Left lung (tissue), 10 donors: ENCODE data around the gene TXNL1. TPM values are rescaled to one million over a fixed set of nuclear protein-coding genes. Genes with fewer than 3 reads are reported as not detected.
A peak's percentile ranks its signal among the peaks of the same experiment; 100 is the strongest.

Experiments
- ATAC-seq: fragments of 200-7000 bp; cut with Tn5 transposase; one replicate; pipeline ENCODE4 v1.9.1; 2020; ENCODE audit warnings: moderate library complexity
- DNase-seq, 4 donors: peaks; one replicate each; pipeline ENCODE4 v3.0.0-alpha.2; 2013 to 2020
- H3K27ac ChIP-seq, 2 donors: fragments of 200-600 bp; sonication (generic) in 1 of 2; one replicate each; pipeline versions ENCODE4 v1.5.0 to v1.8.0; 2020 to 2021
- H3K27me3 ChIP-seq, 2 donors: fragments of 200-600 bp; sonication (generic) in 1 of 2; one replicate each; pipeline versions ENCODE4 v1.5.0 to v1.8.0; 2020 to 2021
- H3K36me3 ChIP-seq, 2 donors: fragments of 200-600 bp; sonication (generic) in 1 of 2; one replicate each; pipeline versions ENCODE4 v1.5.0 to v1.8.0; 2020 to 2021
- H3K4me1 ChIP-seq, 2 donors: fragments of 200-600 bp; one replicate each; pipeline ENCODE4 v1.8.0; 2021
- H3K4me3 ChIP-seq, 2 donors: fragments of 200-600 bp; sonication (generic) in 1 of 2; one replicate each; pipeline versions ENCODE4 v1.5.0 to v1.8.0; 2020 to 2021; ENCODE audit warnings: mild to moderate bottlenecking in 1 of 2
- H3K9me3 ChIP-seq, 2 donors: fragments of 200-600 bp; sonication (generic) in 1 of 2; one replicate each; pipeline versions ENCODE4 v1.5.0 to v1.8.0; 2020 to 2021
- CTCF ChIP-seq, 2 donors: fragments of 200-600 bp; sonication (generic) in 1 of 2; IDR thresholded peaks; one replicate each; pipeline versions ENCODE4 v1.5.0 to v1.8.0; 2021; ENCODE audit warnings: antibody characterized with exemption in 2 of 2
- intact Hi-C, 2 donors: fragments of 100-400 bp; cut with DNase I; formaldehyde crosslinking; loops; one replicate each; pipeline versions ENCODE4 v1.11.2 to v1.14.2; 2022
- polyA plus RNA-seq, 6 donors: library from polyadenylated mRNA; unstranded; fragments of 120-200 nt; gene quantifications; one replicate each; pipeline ENCODE4 v1.2.1, GENCODE V29; 2013; ENCODE audit not compliant: insufficient read length in 6 of 6
- total RNA-seq, 2 donors: library from RNA; stranded (reverse); fragmentation: NEBNext Ultra II Directional; extraction: Animal tissue kit (Norgen Biotek cat#: 25700); gene quantifications; one replicate each; pipeline ENCODE4 v1.2.1, GENCODE V29; 2021
- donor health status: DM: no; HTN: yes; CAD: no.
- donor health status: DM: no; HTN: no; CAD: no.

TXNL1 gene
- total and polyA plus RNA-seq, 8 donors, result 54.3 to 120 (median 105) TPM

GRCh38 chr18:56651771-56652092 lies 13.3 kb upstream of the TXNL1 start:
- intact Hi-C loops, result no loop called here
- no peak for DNase-seq
- H3K9me3 ChIP-seq, result no peaks in the 10 kb centered on the region
- peaks cover 9 to 36% of the 10 kb centered on the region in 2 donors for H3K4me1 ChIP-seq
- H3K36me3 ChIP-seq, result no peaks in the 10 kb centered on the region
- H3K27me3 ChIP-seq, result no peaks in the 10 kb centered on the region
- TF ChIP-seq CTCF (IDR thresholded peaks at IDR 0.05), result no peak
- ATAC-seq, result no peak
- H3K27ac ChIP-seq, result peak overlapping the region; percentile 83 to 94
- H3K4me3 ChIP-seq, result peak overlapping the region; percentile 84 to 96

- intact Hi-C loops, result no loop called here
- peak within 1 kb of the TSS; percentile 84 to 96 for H3K4me3 ChIP-seq
- H3K9me3 ChIP-seq, result no peaks in the 10 kb centered on the region
- H3K27me3 ChIP-seq, result no peaks in the 10 kb centered on the region
- peak; percentile 94 to 97 (median 96) for DNase-seq
- H3K4me1 ChIP-seq, result peaks cover 9 to 36% of the 10 kb centered on the region in 2 donors
- H3K36me3 ChIP-seq, result no peaks in the 10 kb centered on the region
- no peak for TF ChIP-seq CTCF (IDR thresholded peaks at IDR 0.05)
- peak; percentile 99 for ATAC-seq
- H3K27ac ChIP-seq, result peak within 1 kb of the TSS; percentile 83 to 94
Measured at GRCh38 chr18:56650944-56651770, 12.8 kb upstream of the TXNL1 start, which contains the start of gene WDR7. Gene WDR7 (plus strand): TSS chr18:56651359. CDS start chr18:56672516, 21,157 bp downstream.

GRCh38 chr18:56649996-56650395 lies 11.6 kb upstream of the TXNL1 start:
- intact Hi-C loops, result no loop called here
- ATAC-seq (no peak), DNase-seq (no peak)
- no peaks in the 10 kb centered on the region for H3K27me3 ChIP-seq
- no peak for TF ChIP-seq CTCF (IDR thresholded peaks at IDR 0.05)
- H3K4me1 ChIP-seq, result peaks cover 9 to 27% of the 10 kb centered on the region in 2 donors
- H3K9me3 ChIP-seq, result no peaks in the 10 kb centered on the region
- no peak overlapping the region for H3K27ac ChIP-seq
- H3K4me3 ChIP-seq, result no peak overlapping the region
- no peaks in the 10 kb centered on the region for H3K36me3 ChIP-seq

- H3K27me3 ChIP-seq, result no peaks in the 10 kb centered on the region
- ATAC-seq, result no peak
Measured at GRCh38 chr18:56647951-56648893, 9.8 kb upstream of the TXNL1 start.

More at GRCh38 chr18:56647951-56648893, 9.8 kb upstream of the TXNL1 start:
- H3K4me3 ChIP-seq, result no peak overlapping the region
- intact Hi-C loops, result no loop called here
- no peak for DNase-seq
- no peak for TF ChIP-seq CTCF (IDR thresholded peaks at IDR 0.05)
- no peaks in the 10 kb centered on the region for H3K9me3 ChIP-seq
- H3K36me3 ChIP-seq, result no peaks in the 10 kb centered on the region
- no peak overlapping the region for H3K27ac ChIP-seq
- peaks cover 9 to 21% of the 10 kb centered on the region in 2 donors for H3K4me1 ChIP-seq
